ENCODE measurements around the gene MPND.

Gene MPND

GRCh38 chr19:4366666-4367335, 23.4 kb downstream of the MPND start:
- Mint-ChIP-seq H3K4me1 (peaks cover 37% of the 10 kb centered on the region), H3K9me3 (no peaks in the 10 kb centered on the region), H3K4me3 (no peak overlapping the region), H3K27me3 (ENCODE audit: low read depth) (no peaks in the 10 kb centered on the region), H3K36me3 (ENCODE audit: low read depth) (peaks cover 7% of the 10 kb centered on the region), H3K27ac (peak overlapping the region in 1 of 3 experiments; percentile 11)
- TF ChIP-seq CTCF (IDR thresholded peaks at IDR 0.05; ENCODE audit: unreplicated experiment in 3 of 3) = no peak

- H3K27me3 Mint-ChIP-seq (ENCODE audit: low read depth) = no peaks in the 10 kb centered on the region
- TF ChIP-seq CTCF (IDR thresholded peaks at IDR 0.05; ENCODE audit: unreplicated experiment in 3 of 3) = no peak
- H3K4me3 Mint-ChIP-seq = no peak overlapping the region
- H3K4me1 Mint-ChIP-seq = peaks cover 41% of the 10 kb centered on the region
- H3K27ac Mint-ChIP-seq = peak overlapping the region in 1 of 3 experiments; percentile 11
- peaks cover 3% of the 10 kb centered on the region for H3K36me3 Mint-ChIP-seq (ENCODE audit: low read depth)
- H3K9me3 Mint-ChIP-seq = no peaks in the 10 kb centered on the region
Observed at GRCh38 chr19:4367336-4367723, 24.0 kb downstream of the MPND start.

GRCh38 chr19:4367781-4368127, 24.4 kb downstream of the MPND start:
- Mint-ChIP-seq H3K4me3 (peak overlapping the region in 1 of 3 experiments; percentile 21), H3K27me3 (ENCODE audit: low read depth) (no peaks in the 10 kb centered on the region)
- no peak for TF ChIP-seq CTCF (IDR thresholded peaks at IDR 0.05; ENCODE audit: unreplicated experiment in 3 of 3)

GRCh38 chr19:4368128-4368820, 24.9 kb downstream of the MPND start:
- H3K4me3 Mint-ChIP-seq = peak overlapping the region in 2 of 3 experiments; percentile 13 to 45
- H3K36me3 Mint-ChIP-seq (ENCODE audit: low read depth) = peaks cover 3% of the 10 kb centered on the region
- H3K27ac Mint-ChIP-seq = peak overlapping the region; percentile 71 to 82 (median 81)
- no peak for TF ChIP-seq CTCF (IDR thresholded peaks at IDR 0.05; ENCODE audit: unreplicated experiment in 3 of 3)
- H3K9me3 Mint-ChIP-seq = no peaks in the 10 kb centered on the region
- H3K4me1 Mint-ChIP-seq = peaks cover 45% of the 10 kb centered on the region
- no peaks in the 10 kb centered on the region for H3K27me3 Mint-ChIP-seq (ENCODE audit: low read depth)

More at GRCh38 chr19:4367781-4368127, 24.4 kb downstream of the MPND start:
- Mint-ChIP-seq H3K36me3 (ENCODE audit: low read depth) (peaks cover 3% of the 10 kb centered on the region), H3K27ac (peak overlapping the region in 2 of 3 experiments; percentile 71 to 82), H3K9me3 (no peaks in the 10 kb centered on the region), H3K4me1 (peaks cover 45% of the 10 kb centered on the region)

- no peak for TF ChIP-seq CTCF (IDR thresholded peaks at IDR 0.05; ENCODE audit: unreplicated experiment in 3 of 3)
- H3K27me3 Mint-ChIP-seq (ENCODE audit: low read depth) = no peaks in the 10 kb centered on the region
Observed at GRCh38 chr19:4369109-4369887, 25.9 kb downstream of the MPND start.

More at GRCh38 chr19:4369109-4369887, 25.9 kb downstream of the MPND start:
- H3K4me3 Mint-ChIP-seq = peak overlapping the region in 1 of 3 experiments; percentile 45
- H3K36me3 Mint-ChIP-seq (ENCODE audit: low read depth) = no peaks in the 10 kb centered on the region
- H3K9me3 Mint-ChIP-seq = no peaks in the 10 kb centered on the region
- H3K27ac Mint-ChIP-seq = peak overlapping the region; percentile 71 to 82 (median 81)
- H3K4me1 Mint-ChIP-seq = peaks cover 52% of the 10 kb centered on the region
